GM23338 (cell line): ENCODE data around the gene SRRT.

Experiments
- EZH2phosphoT487 ChIP-seq: fragments of 200-600 bp; sonication (generic); IDR thresholded peaks from one replicate; pipeline ENCODE4 v1.8.1; 2018; ENCODE audit warnings: antibody characterized with exemption; ENCODE audit not compliant: unreplicated experiment
- TF ChIP-seq, protein P1 (sequence below), 2 experiments: fragments of 200-600 bp in 1 of 2; sonication (generic) in 1 of 2; conservative IDR thresholded peaks; 2 replicates each; pipeline versions ENCODE4 v1.5.1 to v1.6.1; 2016 to 2017; ENCODE audit warnings: antibody characterized with exemption in 2 of 2, low read depth in 2 of 2, mild to moderate bottlenecking in 2 of 2, moderate library complexity in 1 of 2
- TF ChIP-seq, protein P2 (sequence below): IDR thresholded peaks from 2 replicates; pipeline ENCODE4 v1.6.1; 2016; ENCODE audit warnings: antibody characterized with exemption

DNA sequence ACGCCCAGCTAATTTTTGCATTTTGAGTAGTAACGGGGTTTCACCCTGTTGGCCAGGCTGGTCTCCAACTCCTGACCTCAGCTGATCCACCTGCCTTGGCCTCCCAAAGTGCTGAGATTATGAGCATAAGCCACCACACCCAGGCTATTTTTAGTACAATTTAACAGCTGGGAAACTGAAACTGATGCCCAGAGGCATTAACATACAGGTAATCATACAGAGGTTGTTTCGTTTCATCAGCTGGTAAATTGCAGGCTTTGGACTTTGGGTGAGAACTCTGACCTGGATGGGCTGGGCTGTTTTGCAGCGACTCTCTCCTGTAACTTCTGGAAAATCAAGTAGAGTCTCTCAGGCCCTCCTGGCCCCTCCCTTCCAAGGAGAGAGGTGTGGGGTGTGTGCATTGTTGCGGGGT is 27.0 kb downstream of the SRRT start:
- TF ChIP-seq, protein P1, sequence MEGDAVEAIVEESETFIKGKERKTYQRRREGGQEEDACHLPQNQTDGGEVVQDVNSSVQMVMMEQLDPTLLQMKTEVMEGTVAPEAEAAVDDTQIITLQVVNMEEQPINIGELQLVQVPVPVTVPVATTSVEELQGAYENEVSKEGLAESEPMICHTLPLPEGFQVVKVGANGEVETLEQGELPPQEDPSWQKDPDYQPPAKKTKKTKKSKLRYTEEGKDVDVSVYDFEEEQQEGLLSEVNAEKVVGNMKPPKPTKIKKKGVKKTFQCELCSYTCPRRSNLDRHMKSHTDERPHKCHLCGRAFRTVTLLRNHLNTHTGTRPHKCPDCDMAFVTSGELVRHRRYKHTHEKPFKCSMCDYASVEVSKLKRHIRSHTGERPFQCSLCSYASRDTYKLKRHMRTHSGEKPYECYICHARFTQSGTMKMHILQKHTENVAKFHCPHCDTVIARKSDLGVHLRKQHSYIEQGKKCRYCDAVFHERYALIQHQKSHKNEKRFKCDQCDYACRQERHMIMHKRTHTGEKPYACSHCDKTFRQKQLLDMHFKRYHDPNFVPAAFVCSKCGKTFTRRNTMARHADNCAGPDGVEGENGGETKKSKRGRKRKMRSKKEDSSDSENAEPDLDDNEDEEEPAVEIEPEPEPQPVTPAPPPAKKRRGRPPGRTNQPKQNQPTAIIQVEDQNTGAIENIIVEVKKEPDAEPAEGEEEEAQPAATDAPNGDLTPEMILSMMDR (conservative IDR thresholded peaks at IDR 0.05; ENCODE audit: low read depth in 2 of 2): no peak
- TF ChIP-seq, protein P2, sequence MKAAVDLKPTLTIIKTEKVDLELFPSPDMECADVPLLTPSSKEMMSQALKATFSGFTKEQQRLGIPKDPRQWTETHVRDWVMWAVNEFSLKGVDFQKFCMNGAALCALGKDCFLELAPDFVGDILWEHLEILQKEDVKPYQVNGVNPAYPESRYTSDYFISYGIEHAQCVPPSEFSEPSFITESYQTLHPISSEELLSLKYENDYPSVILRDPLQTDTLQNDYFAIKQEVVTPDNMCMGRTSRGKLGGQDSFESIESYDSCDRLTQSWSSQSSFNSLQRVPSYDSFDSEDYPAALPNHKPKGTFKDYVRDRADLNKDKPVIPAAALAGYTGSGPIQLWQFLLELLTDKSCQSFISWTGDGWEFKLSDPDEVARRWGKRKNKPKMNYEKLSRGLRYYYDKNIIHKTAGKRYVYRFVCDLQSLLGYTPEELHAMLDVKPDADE: no peak
- TF ChIP-seq EZH2phosphoT487: no peak
